ENCODE measurements around the gene PCSK5.

- no peak for TF ChIP-seq USF1 (IDR thresholded peaks at IDR 0.05)
- no peak for TF ChIP-seq EP300 (IDR thresholded peaks at IDR 0.05; ENCODE audit: borderline replicate concordance)
Measured at GRCh38 chr9:75869236-75869635, 21.2 kb upstream of the PCSK5 start.

Measured in Ishikawa (cell line).